HG03460 (cell line): ENCODE results near the gene GOLGA6C.
"Not testable (repeated sequence)": the region's sequence is repeated elsewhere in the genome, so short reads cannot be mapped to it uniquely, and the experiment has no call there.

Experiments
- ATAC-seq: cut with Tn5 transposase; IDR thresholded peaks from one replicate; pipeline ENCODE4 v1.9.1; 2021; ENCODE audit not compliant: unreplicated experiment

The GOLGA6C gene

GRCh38 chr15:75227663-75228280 lies 30.4 kb upstream of the GOLGA6C start:
- no peak for ATAC-seq

- ATAC-seq: no peak
Measured at GRCh38 chr15:75228787-75229186, 29.3 kb upstream of the GOLGA6C start.

GRCh38 chr15:75229191-75230015 lies 28.7 kb upstream of the GOLGA6C start:
- ATAC-seq: no peak

GRCh38 chr15:75230016-75230343 lies 28.2 kb upstream of the GOLGA6C start:
- no peak for ATAC-seq

GRCh38 chr15:75230551-75231371 lies 27.4 kb upstream of the GOLGA6C start:
- no peak for ATAC-seq

- no peak for ATAC-seq
Measured at GRCh38 chr15:75231836-75232235, 26.3 kb upstream of the GOLGA6C start.

GRCh38 chr15:75232252-75232813 lies 25.8 kb upstream of the GOLGA6C start:
- no peak for ATAC-seq

GRCh38 chr15:75232826-75233503 lies 25.2 kb upstream of the GOLGA6C start:
- ATAC-seq: no peak

GRCh38 chr15:75233504-75234190 lies 24.5 kb upstream of the GOLGA6C start:
- no peak for ATAC-seq

GRCh38 chr15:75234191-75234810 lies 23.8 kb upstream of the GOLGA6C start:
- no peak for ATAC-seq

GRCh38 chr15:75235051-75235673 lies 23.0 kb upstream of the GOLGA6C start:
- ATAC-seq: no peak

GRCh38 chr15:75235760-75236729 lies 22.1 kb upstream of the GOLGA6C start:
- ATAC-seq: no peak

- ATAC-seq: no peak
Measured at GRCh38 chr15:75237316-75237982, 20.7 kb upstream of the GOLGA6C start.

- no peak for ATAC-seq
Measured at GRCh38 chr15:75238150-75238549, 20.0 kb upstream of the GOLGA6C start.

GRCh38 chr15:75245741-75246140 lies 12.4 kb upstream of the GOLGA6C start:
- not testable (repeated sequence) for ATAC-seq

GRCh38 chr15:75248991-75249390 lies 9.1 kb upstream of the GOLGA6C start:
- not testable (repeated sequence) for ATAC-seq

- ATAC-seq: no peak
Measured at GRCh38 chr15:75249726-75250125, 8.4 kb upstream of the GOLGA6C start.

- ATAC-seq: not testable (repeated sequence)
Measured at GRCh38 chr15:75251343-75251742, 6.8 kb upstream of the GOLGA6C start.
